ENCODE measurements around the gene ZNF280A.
A peak's percentile ranks its signal among the peaks of the same experiment; 100 is the strongest.
"Not testable (repeated sequence)": the region's sequence is repeated elsewhere in the genome, so short reads cannot be mapped to it uniquely, and the experiment has no call there.

The ZNF280A gene

GRCh38 chr22:22513619-22514018, 6.5 kb downstream of the ZNF280A start:
- DNase-seq (ENCODE audit: low spot score): no peak

GRCh38 chr22:22512951-22513350, 7.1 kb downstream of the ZNF280A start:
- DNase-seq (ENCODE audit: low spot score): no peak

GRCh38 chr22:22510833-22511232, 9.2 kb downstream of the ZNF280A start:
- DNase-seq (ENCODE audit: low spot score): not testable (repeated sequence)

DNA sequence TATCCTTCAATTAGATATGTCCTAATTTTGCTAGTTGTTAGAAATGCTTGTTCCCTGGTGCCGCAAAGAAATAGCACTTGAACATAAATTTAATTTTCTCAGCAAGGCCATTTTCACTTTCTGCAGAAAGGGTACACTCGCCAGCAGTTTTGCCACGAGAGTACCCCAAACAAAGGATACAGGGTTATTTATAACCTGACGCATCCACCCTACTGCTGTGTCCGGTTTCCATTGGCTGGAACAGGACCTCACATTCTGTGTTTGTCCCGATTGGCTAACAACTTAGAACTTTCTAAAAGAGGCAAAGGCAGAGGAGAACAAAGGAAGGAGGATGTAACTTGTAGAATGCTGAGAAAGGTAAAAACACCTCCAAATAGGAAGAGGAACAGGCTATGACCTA, 10.2 kb downstream of the ZNF280A start:
- not testable (repeated sequence) for DNase-seq (ENCODE audit: low spot score)

- peak; percentile 77 for DNase-seq (ENCODE audit: low spot score)
Observed at GRCh38 chr22:22508274-22509176, 11.5 kb downstream of the ZNF280A start, which contains the start of gene ZNF280B. TSS of gene ZNF280B (minus strand) at chr22:22508742. CDS start at chr22:22489398, 19,344 bp downstream.

DNA sequence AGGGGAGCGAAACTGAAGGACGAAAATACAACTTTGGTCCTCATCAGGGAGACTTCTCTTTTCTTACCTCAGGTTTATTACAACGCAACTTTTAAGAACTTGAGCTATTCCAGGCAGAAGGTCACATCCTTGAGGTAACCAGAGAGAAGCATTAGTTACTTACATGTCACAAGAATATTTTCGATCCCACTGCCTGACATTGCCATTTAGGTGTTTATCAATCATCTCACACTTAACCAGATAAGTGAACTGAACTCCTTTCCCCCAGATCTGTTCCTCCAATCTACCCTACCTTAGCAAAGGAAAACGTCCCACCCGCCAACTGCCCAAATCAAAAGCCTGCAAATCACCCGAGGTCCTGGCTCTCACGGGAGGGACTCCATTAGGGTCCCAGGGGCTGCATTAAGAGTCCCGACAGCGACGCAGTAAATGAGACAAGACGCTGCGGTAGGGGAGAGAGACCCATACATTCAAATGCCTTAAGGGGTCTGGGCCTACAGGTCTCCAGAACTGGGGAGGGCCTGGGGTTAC, 12.3 kb downstream of the ZNF280A start:
- DNase-seq (ENCODE audit: low spot score): peak; percentile 11

- no peak for DNase-seq (ENCODE audit: low spot score)
Observed at GRCh38 chr22:22506736-22507135, 13.3 kb downstream of the ZNF280A start.

DNA sequence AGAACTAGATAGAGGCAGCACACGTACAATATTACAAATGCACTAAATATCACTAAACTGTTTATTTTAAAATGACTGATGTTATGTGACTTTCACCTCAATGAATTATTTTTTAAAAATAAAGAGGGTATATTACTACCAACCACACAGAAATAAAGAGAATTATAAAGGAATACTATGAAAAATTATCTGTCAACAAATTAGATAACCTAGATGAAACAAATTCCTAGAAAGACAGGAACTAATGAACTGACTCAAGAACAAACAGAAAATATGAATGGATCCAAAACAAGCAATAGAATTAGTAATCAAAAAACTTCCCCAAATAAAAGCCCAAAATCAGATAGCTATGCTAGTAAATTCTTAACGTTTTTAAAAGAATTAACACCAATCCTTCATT, 21.8 kb downstream of the ZNF280A start:
- no peak for DNase-seq (ENCODE audit: low spot score)

DNA sequence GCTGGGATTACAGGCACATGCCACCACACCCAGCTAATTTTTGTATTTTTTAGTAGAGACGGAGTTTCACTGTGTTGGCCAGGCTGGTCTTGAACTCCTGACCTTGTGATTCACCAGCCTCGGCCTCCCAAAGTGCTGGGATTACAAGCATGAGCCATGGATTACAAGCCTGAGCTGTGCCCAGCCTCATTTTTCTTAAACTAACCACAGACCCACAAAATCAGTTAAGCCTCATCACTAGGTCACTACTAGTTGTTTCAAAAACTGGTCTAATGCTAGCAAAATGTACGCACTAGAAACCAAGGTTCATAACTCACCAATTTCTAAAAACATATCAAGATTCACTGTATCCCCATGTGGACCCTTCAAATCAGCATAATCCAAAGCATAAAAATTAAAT, 28.5 kb downstream of the ZNF280A start:
- not testable (repeated sequence) for DNase-seq (ENCODE audit: low spot score)

GRCh38 chr22:22488736-22489135, 31.3 kb downstream of the ZNF280A start:
- DNase-seq (ENCODE audit: low spot score): no peak

GRCh38 chr22:22487869-22488597, 32.0 kb downstream of the ZNF280A start:
- no peak for DNase-seq (ENCODE audit: low spot score)

GRCh38 chr22:22487059-22487458, 33.0 kb downstream of the ZNF280A start:
- no peak for DNase-seq (ENCODE audit: low spot score)

DNA sequence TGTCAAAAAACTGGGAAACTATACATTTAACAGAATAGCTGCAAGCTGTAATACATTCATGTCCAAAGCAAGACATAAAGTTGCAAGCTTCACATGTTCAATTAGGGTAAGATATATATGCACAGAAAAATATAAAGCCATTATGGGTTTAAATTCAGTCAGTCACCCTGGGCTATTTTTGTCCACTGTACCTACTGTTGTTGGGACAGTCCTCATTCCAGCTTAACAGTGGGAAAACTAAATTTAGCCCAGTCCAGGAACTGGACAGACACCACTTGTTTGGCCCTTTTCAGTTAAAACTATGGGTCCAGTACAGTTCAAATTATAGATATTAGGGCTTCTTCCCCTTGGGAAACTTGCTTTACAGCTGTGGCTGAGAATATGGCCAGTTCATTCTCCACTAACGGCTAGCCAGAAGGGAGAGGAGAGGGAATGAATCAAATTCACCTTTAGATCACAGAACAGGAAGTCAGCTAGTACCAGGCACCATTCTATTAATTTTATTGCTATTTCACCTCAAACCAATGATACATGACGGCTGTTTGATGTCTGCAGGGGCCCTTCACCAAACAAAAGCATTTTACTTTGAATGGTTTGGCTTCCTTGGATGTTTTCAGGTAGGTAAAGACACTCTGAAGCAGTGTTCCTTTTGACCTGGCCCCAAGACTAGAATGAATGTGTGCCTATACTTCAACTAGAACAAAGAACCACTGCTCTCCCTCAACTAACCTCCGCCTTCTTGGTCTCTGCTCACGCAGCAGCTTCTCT, 33.8 kb downstream of the ZNF280A start:
- DNase-seq (ENCODE audit: low spot score): no peak

GRCh38 chr22:22485524-22485923, 34.5 kb downstream of the ZNF280A start:
- no peak for DNase-seq (ENCODE audit: low spot score)

- DNase-seq (ENCODE audit: low spot score): no peak
Observed at GRCh38 chr22:22484023-22484422, 36.0 kb downstream of the ZNF280A start.

GRCh38 chr22:22480940-22481339, 39.1 kb downstream of the ZNF280A start:
- DNase-seq (ENCODE audit: low spot score): no peak

GRCh38 chr22:22479999-22480532, 40.0 kb downstream of the ZNF280A start:
- DNase-seq (ENCODE audit: low spot score): no peak

DNA sequence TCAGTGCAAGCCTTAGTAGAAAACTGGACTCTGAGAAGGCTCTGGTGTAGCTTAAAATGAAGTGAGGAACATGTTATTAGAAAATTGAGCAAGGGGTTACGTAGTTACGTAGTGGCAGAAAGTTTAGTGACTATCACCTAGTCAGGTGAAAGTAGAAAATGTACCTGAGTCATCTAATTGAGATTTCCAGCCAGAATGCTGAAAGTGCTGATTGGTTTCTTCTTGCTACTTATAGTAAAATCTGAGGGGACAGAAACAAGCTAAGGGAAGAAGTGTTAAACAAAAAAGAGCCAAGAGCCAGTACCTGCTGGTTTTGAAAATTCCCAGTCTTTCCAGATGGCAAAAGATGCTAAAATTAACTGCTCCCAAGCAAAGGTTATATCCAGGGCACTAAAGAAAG, 41.0 kb downstream of the ZNF280A start:
- DNase-seq (ENCODE audit: low spot score): no peak

DNA sequence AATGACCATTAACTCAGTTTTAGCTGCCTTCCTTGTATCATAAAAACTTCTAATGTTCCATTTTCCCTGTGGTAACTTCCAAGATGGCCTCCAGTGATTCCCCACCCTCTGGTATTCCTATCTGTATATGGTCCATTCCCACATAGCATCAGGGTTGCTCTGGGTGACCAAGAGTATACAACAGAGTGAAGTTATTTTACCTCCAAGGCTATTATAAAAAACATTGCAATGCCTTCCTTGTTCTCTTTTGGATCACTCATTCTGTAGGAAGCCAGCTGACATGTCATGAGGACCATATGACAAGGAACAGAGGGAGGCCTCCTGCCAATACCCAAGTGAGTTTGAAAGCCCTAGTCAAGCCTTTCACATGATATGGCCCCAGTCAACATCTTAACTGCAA, 41.6 kb downstream of the ZNF280A start:
- no peak for DNase-seq (ENCODE audit: low spot score)

DNA sequence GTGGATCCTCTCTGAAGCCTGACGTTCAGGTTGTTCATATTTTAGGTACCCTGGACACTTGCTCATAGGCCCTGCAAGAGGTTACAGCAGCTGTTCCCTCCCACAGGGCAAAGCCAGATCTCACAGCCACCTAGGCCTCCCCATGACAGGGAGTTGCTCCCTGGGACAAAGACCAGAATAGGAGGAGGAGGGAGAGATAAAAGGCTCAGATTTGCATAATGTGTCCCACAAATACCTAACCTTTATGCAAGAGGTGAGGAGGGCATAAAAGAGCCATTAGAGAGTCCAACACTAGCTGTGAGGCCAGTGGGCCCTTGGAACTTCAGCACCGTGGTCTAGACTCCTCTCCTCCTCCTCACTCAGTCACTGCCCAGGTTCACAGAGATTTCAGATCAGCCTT, 45.3 kb downstream of the ZNF280A start:
- DNase-seq (ENCODE audit: low spot score): no peak

GRCh38 chr22:22471104-22471503, 49.0 kb downstream of the ZNF280A start:
- not testable (repeated sequence) for DNase-seq (ENCODE audit: low spot score)

DNA sequence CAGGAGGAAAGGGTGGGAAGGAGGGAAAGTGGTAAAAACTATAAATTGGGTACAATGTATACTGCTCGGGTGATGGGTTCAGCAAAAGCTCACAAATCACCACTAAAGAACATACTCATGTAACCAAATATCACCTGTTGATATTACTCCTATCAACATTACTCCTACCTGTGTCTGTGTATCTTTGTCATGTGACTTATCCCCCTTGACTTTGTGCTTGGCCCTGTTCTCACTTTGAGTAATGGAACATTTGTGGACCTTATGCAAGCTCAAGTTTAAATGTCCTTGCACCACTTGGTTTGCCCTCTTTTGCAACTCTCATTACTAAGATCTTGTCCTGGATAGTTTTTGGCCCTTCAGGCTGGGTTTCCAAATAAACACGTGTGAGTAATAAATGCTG, 50.5 kb downstream of the ZNF280A start:
- no peak for DNase-seq (ENCODE audit: low spot score)
